Activated naive CD8-positive, alpha-beta T cell treated with anti-CD3 and anti-CD28 coated beads, Interleukin-2, amount 10 ng/mL, durations not matched to agents 7 days and 5 days (primary cell): ENCODE results near the gene CYB5R3. TPM values are rescaled to one million over a fixed set of nuclear protein-coding genes. Genes with fewer than 3 reads are reported as not detected.
"Not testable (repeated sequence)": the region's sequence is repeated elsewhere in the genome, so short reads cannot be mapped to it uniquely, and the experiment has no call there.

Source experiments
- ATAC-seq: fragments of 150-1000 bp; cut with Tn5 transposase; one replicate; pipeline ENCODE4 v1.10.0; 2021; ENCODE audit warnings: low read depth, moderate library complexity
- POLR2A ChIA-PET: fragments of 350-600 bp; sonication (Branson Sonifier 250); formaldehyde crosslinking; loops from one replicate; lab custom pipeline; 2021; ENCODE audit warnings: antibody characterized with exemption; lab: Charles Lee
- DNase-seq: peaks from one replicate; pipeline ENCODE4 v3.0.0; 2021
- H3K27ac Mint-ChIP-seq: one replicate; pipeline ENCODE4 v1.8.0; 2022; ENCODE audit warnings: mild to moderate bottlenecking, mixed read lengths
- H3K27me3 Mint-ChIP-seq: one replicate; pipeline ENCODE4 v1.8.0; 2022; ENCODE audit warnings: mild to moderate bottlenecking, moderate library complexity, mixed read lengths
- H3K36me3 Mint-ChIP-seq: one replicate; pipeline ENCODE4 v1.8.0; 2021; ENCODE audit warnings: mild to moderate bottlenecking, mixed read lengths
- H3K4me1 Mint-ChIP-seq: one replicate; pipeline ENCODE4 v1.8.0; 2021; ENCODE audit warnings: mixed read lengths
- H3K4me3 Mint-ChIP-seq: one replicate; pipeline ENCODE4 v1.8.0; 2022; ENCODE audit warnings: mild to moderate bottlenecking, moderate library complexity, mixed read lengths
- H3K9me3 Mint-ChIP-seq: one replicate; pipeline ENCODE4 v1.8.0; 2021; ENCODE audit warnings: mixed read lengths
- total RNA-seq, 2 experiments: library from RNA; stranded (reverse); gene quantifications; one replicate each; pipeline ENCODE4 v1.2.3, GENCODE V29; 2021

Gene CYB5R3
- total RNA-seq, 2 experiments from 2014 or later = 61.3 to 65.4 TPM

DNA sequence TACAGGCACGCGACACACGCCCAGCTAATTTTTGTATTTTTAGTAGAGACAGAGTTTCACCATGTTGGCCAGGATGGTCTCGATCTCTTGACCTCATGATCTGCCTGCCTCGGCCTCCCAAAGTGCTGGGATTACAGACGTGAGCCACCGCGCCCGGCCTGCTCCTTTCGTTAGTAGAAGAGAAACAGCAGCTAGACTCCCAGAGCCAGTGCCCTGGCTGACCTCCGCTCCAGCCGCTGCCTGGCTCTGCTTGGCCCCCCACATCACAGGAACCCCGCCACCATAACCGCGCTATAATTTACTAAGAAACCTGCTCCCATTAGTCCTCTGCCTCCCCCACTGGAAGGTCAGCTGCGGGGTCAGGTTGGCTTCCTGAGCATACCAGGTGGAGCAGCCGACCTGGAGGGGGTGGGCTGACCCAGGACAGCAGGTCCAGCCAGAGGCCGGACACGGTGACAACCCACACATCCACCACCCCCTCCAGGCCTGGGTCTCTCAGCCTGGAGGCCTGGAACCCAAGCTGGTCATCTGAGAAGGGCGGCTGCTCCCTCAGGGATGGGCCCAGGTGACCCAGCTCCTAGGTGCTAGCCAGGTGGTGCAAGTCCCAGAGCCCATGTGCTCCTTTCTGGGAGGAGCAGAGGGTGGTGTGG is 27.0 kb downstream of the CYB5R3 start:
- H3K36me3 Mint-ChIP-seq = no peaks in the 10 kb centered on the region
- H3K27me3 Mint-ChIP-seq = no peaks in the 10 kb centered on the region
- H3K4me3 Mint-ChIP-seq = no peak overlapping the region
- H3K9me3 Mint-ChIP-seq = no peaks in the 10 kb centered on the region
- peaks cover 5% of the 10 kb centered on the region for H3K4me1 Mint-ChIP-seq
- DNase-seq (no peak), ATAC-seq (no peak)
- POLR2A ChIA-PET = interaction anchor here (3.0 kb wide), 1 partner anchor 7 kb away, joined by 22 read pairs; the partner anchor contains the start of gene POLDIP3
- H3K27ac Mint-ChIP-seq = no peak overlapping the region

DNA sequence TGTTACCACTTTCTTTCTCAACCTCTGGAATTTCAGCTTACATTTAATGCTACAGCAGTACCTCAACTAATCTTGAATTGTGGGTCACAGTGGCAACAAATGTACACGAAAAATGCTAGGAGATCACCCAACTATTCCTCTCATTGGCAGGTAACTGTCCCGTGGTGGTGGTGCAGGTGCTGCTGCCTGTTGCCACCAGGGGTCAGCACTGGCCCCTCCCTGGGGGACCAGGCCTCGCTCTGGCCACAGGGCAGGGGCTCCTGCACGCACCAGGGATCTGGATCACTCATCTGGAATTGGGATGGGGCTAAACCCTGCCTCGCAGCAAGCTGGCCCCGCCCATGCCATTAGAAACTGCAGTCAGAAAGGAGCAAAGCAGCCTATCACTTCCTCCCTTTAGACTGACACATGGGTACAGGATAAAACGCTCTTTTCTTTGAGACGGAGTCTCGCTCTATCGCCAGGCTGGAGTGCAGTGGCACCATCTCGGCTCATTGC is 27.6 kb downstream of the CYB5R3 start:
- POLR2A ChIA-PET = interaction anchor here (1.7 kb wide), 1 partner anchor 27 kb away, joined by 4 read pairs; the partner anchor contains the start of gene CYB5R3
- H3K27ac Mint-ChIP-seq = peak overlapping the region; percentile 54
- H3K4me3 Mint-ChIP-seq = no peak overlapping the region

DNA sequence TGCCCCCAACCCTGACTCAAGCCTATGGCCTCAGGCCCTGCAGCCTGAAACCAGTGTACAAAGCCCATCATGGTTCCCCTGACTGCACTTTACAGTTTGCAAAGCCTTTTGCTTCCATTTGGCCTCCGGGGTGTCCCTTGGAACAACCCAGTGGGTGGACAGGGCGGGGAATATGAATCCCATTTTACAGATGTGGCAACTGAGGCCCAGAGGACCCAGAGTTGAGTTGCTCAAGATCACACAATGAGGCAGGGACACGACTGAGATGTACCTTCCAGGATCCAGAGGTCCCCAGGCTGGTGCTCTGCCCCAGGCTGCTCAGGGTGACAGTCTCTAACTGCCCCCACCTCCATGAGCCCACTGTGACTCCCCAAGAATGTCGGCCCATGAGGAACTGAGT is 29.1 kb downstream of the CYB5R3 start:
- Mint-ChIP-seq H3K4me1 (peaks cover 12% of the 10 kb centered on the region), H3K27ac (no peak overlapping the region), H3K27me3 (no peaks in the 10 kb centered on the region), H3K9me3 (no peaks in the 10 kb centered on the region), H3K4me3 (no peak overlapping the region), H3K36me3 (no peaks in the 10 kb centered on the region)
- ATAC-seq (no peak), DNase-seq (no peak)
- POLR2A ChIA-PET = interaction anchor here (1.7 kb wide), 1 partner anchor 29 kb away, joined by 4 read pairs; the partner anchor contains the start of gene CYB5R3

More for the DNA sequence above, 27.6 kb downstream of the CYB5R3 start:
- Mint-ChIP-seq H3K27me3 (no peaks in the 10 kb centered on the region), H3K4me1 (peaks cover 5% of the 10 kb centered on the region), H3K9me3 (no peaks in the 10 kb centered on the region), H3K36me3 (no peaks in the 10 kb centered on the region)
- peak; percentile 66 for ATAC-seq
- peak; percentile 68 for DNase-seq

DNA sequence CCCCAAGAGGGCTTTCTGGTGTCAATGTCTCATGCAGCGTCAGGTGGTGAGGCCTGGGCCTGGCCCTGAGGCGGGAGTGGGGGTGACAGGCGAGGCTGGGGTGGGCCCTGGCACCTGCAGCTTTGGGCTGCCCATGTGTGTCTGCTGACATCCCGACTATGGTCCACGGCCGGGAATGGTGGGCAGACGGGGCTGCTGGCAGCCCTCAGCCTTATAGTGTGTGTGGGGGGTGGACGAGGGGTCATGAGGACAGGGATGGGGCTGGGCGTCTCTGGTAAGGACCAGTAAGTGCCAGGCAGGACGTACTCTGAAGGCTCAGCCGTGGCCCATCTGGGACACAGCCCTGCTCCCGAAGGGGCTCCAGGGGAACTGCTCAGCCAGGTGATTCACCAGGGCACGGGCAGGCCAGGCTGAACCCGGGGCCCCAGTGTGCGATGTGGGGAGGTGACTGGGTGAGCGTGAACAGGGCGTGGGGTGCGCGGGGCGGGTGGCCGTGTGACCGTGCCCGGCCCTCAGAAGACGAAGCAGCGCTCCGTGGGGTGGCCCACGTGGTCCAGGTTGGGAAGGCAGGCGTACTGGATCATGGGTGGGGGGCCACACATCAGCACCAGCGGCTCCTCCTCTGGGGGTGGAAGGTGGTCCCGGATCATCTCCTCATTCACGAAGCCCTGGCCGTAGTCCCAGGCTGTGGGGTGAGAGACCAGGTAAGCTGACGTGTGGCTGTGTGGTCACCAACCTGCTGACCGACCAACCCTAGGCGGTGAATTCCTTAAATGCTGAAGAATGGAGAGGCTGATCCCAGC is 29.7 kb downstream of the CYB5R3 start:
- Mint-ChIP-seq H3K4me1 (peaks cover 12% of the 10 kb centered on the region), H3K4me3 (no peak overlapping the region), H3K36me3 (no peaks in the 10 kb centered on the region), H3K27ac (no peak overlapping the region), H3K27me3 (no peaks in the 10 kb centered on the region), H3K9me3 (no peaks in the 10 kb centered on the region)
- ATAC-seq (no peak), DNase-seq (no peak)
- POLR2A ChIA-PET = interaction anchor here (0.8 to 0.9 kb wide), 2 partner anchors 30 to 86 kb away, joined by 3 read pairs; partner anchors contain the start of gene CYB5R3

DNA sequence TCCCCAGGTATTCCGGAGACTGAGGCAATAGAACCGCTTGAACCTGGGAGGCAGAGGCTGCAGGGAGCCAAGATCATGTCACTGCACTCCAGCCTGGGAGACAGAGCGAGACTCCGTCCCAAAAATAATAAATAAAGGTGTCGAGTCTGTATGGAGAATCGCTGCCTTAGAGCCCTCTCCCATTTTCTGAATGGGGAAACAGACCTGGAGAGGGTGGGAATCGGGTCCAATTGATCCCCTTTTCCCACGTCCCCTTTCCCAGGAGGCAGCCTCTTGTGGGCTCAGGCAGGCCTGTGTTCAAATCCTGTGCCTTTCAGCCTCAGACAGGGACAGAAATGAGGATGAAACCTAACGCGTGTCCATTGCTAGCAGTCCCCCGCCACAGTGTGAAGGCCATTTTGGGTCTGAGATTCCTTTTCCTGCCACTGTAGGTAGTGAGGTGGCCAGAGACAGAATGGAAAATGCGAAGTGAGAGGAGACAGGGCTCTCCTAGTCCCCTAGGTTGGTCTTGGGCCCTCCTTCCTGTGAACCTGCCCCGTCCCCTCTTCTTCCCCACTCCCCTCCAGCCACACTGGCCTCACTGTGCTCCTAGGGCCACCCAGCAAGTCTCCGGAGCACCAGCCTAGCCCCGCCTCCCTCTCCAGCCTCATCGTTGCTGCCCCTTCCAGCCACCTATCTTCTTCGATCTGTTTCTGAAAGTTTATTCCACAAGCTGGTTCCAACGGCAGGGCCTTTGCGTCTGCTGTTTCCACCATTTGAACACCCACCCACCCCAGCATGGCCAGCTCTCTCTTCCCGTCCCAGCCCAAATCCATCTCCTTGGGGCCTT is 31.8 kb downstream of the CYB5R3 start:
- peak overlapping the region; percentile 54 for H3K27ac Mint-ChIP-seq
- no peak overlapping the region for H3K4me3 Mint-ChIP-seq
- no peaks in the 10 kb centered on the region for H3K27me3 Mint-ChIP-seq
- POLR2A ChIA-PET = interaction anchor here (3.5 kb wide), 1 partner anchor 32 kb away, joined by 61 read pairs; the partner anchor contains the start of gene CYB5R3
- no peak for ATAC-seq
- H3K9me3 Mint-ChIP-seq = no peaks in the 10 kb centered on the region
- peaks cover 21% of the 10 kb centered on the region for H3K4me1 Mint-ChIP-seq
- DNase-seq = no peak
- peaks cover 2% of the 10 kb centered on the region for H3K36me3 Mint-ChIP-seq

DNA sequence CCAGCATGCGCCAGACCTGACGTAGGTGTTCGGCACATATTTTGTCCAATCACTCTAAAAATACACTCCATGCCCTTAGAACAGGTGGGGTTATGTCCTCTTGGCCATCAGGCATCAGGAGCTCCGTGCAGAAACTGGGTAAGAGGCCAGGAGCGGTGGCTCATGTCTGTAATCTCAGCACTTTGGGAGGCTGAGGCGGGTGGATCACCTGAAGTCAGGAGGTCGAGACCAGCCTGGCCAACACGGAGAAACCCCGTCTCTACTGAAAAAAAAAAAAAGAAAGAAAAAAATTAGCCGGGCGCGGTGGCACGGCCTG is 33.4 kb downstream of the CYB5R3 start:
- Mint-ChIP-seq H3K4me1 (peaks cover 26% of the 10 kb centered on the region), H3K4me3 (peak overlapping the region; percentile 91), H3K27ac (peak overlapping the region; percentile 99)
- H3K27me3 Mint-ChIP-seq, H3K36me3 Mint-ChIP-seq, ATAC-seq, H3K9me3 Mint-ChIP-seq, DNase-seq: not testable (repeated sequence)
- POLR2A ChIA-PET = interaction anchor here (0.5 to 3.5 kb wide), 16 partner anchors 8 to 1900 kb away, joined by 3 to 61 read pairs (median 6); partner anchors contain the start of gene CYB5R3

- POLR2A ChIA-PET = interaction anchor here (0.5 to 3.5 kb wide), 36 partner anchors 8 to 1234 kb away, joined by 3 to 61 read pairs (median 4); partner anchors contain the start of genes ARFGAP3, CCDC134, CYB5R3 and DESI1
- peaks cover 31% of the 10 kb centered on the region for H3K4me1 Mint-ChIP-seq
- peaks cover 7% of the 10 kb centered on the region for H3K36me3 Mint-ChIP-seq
- peak; percentile 79 for DNase-seq
- peak overlapping the region; percentile 99 for H3K27ac Mint-ChIP-seq
- ATAC-seq = peak; percentile 76
- no peaks in the 10 kb centered on the region for H3K9me3 Mint-ChIP-seq
- H3K27me3 Mint-ChIP-seq = no peaks in the 10 kb centered on the region
- H3K4me3 Mint-ChIP-seq = peak overlapping the region; percentile 91
Observed at GRCh38 chr22:42615092-42615859, 33.9 kb downstream of the CYB5R3 start.

DNA sequence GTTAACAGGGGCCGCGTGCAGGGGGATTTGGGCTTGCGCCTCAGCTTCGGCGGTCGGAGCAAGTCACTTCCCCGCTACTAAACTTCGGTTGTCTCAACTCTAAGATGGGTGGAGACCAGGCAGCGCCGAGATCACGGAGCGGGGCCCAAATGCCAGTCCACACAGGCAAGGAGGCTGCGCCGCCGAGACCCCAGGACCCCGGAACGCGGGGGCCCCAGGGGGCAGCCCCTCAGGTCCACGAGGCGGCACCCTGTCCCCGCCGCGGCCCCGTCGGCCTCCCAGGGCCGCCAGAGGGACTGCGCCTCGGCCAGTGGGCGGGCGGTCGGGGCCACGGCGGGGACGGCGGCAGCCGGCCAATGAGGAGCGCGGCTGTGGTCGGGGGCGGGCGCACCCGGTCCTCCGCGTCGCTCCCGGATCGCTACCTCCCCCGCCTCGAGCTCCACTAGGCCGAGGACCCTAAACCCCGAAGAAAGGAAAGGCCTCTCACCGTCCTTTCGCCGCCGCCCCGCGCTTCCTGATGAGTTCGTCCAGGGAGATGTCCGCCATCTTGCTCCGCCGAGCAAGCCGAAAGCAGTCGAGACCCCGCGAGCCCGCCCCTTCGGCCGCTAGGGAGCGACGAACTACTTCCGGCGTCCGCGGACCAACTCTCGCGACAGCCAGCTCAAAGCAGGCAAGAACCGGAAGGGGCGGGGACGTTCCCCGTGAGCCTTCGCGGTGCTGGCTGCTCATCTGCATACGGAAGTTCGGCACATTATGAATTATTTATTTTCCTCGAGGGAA is 34.7 kb downstream of the CYB5R3 start, which contains the start of gene POLDIP3:
POLDIP3 (minus strand) TSS at position 572 of the 780 bp plus-strand sequence; CDS start at position 546, 26 bp downstream.
- H3K36me3 Mint-ChIP-seq = peaks cover 10% of the 10 kb centered on the region
- DNase-seq (peak; percentile 98), ATAC-seq (peak; percentile 68)
- POLR2A ChIA-PET = interaction anchor here (0.7 to 3.5 kb wide), 37 partner anchors 8 to 1233 kb away, joined by 3 to 61 read pairs (median 4); partner anchors contain the start of genes A4GALT, ARFGAP3, CCDC134 and CYB5R3
- H3K4me1 Mint-ChIP-seq = peaks cover 35% of the 10 kb centered on the region
- peak within 1 kb of the TSS; percentile 96 for H3K4me3 Mint-ChIP-seq
- H3K9me3 Mint-ChIP-seq = no peaks in the 10 kb centered on the region
- H3K27ac Mint-ChIP-seq = peak within 1 kb of the TSS; percentile 99
- no peaks in the 10 kb centered on the region for H3K27me3 Mint-ChIP-seq

- H3K27me3 Mint-ChIP-seq = no peaks in the 10 kb centered on the region
- peaks cover 35% of the 10 kb centered on the region for H3K4me1 Mint-ChIP-seq
- ATAC-seq (no peak), DNase-seq (no peak)
- H3K9me3 Mint-ChIP-seq = no peaks in the 10 kb centered on the region
- POLR2A ChIA-PET = interaction anchor here (0.9 to 3.5 kb wide), 21 partner anchors 12 to 1232 kb away, joined by 3 to 61 read pairs (median 5); partner anchors contain the start of genes A4GALT, ARFGAP3, CYB5R3 and DESI1
- peaks cover 10% of the 10 kb centered on the region for H3K36me3 Mint-ChIP-seq
- peak overlapping the region; percentile 96 for H3K4me3 Mint-ChIP-seq
- H3K27ac Mint-ChIP-seq = peak overlapping the region; percentile 95
Observed at GRCh38 chr22:42613872-42614301, 35.3 kb downstream of the CYB5R3 start.

GRCh38 chr22:42612336-42612735 is 36.9 kb downstream of the CYB5R3 start:
- Mint-ChIP-seq H3K9me3 (no peaks in the 10 kb centered on the region), H3K4me1 (peaks cover 36% of the 10 kb centered on the region), H3K4me3 (peak overlapping the region; percentile 96), H3K27ac (peak overlapping the region; percentile 95), H3K36me3 (peaks cover 10% of the 10 kb centered on the region), H3K27me3 (no peaks in the 10 kb centered on the region)
- ATAC-seq (no peak), DNase-seq (no peak)
- POLR2A ChIA-PET = interaction anchor here (1.8 kb wide), 1 partner anchor 31 kb away, joined by 6 read pairs; no protein-coding TSS in a partner anchor

DNA sequence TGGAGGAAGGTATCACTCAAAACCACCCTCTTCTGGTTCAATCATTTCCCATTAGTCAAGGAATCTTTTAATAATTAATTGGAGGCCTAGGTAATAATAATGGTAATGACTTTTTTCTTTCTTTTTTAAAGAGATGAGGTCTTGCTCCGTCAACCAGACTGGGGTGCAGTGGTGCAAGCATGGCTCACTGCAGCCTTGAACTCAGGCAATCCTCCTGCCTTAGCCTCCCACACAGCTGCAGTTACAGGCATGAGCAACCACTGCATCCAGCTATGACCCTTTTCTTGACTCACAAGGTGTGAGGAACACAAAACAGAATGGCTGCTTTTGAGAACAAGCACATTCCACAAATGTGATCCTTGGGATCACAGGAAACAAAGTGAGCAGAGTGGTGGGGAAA is 38.1 kb downstream of the CYB5R3 start:
- ATAC-seq (no peak), DNase-seq (no peak)
- peak overlapping the region; percentile 34 for H3K27ac Mint-ChIP-seq
- no peaks in the 10 kb centered on the region for H3K9me3 Mint-ChIP-seq
- no peak overlapping the region for H3K4me3 Mint-ChIP-seq
- H3K4me1 Mint-ChIP-seq = peaks cover 38% of the 10 kb centered on the region
- H3K27me3 Mint-ChIP-seq = no peaks in the 10 kb centered on the region
- peaks cover 12% of the 10 kb centered on the region for H3K36me3 Mint-ChIP-seq
- POLR2A ChIA-PET = no interaction called here
